HUES48 (cell line): Measurements from ENCODE around the gene SLFN14.

ENCODE experiments used
- H3K27ac ChIP-seq: one replicate; pipeline ENCODE4 v1.7.0; 2013; ENCODE audit warnings: low read depth, low read length, inconsistent platforms
- H3K27me3 ChIP-seq: 2 replicates; pipeline ENCODE4 v1.6.1; 2013; ENCODE audit warnings: mild to moderate bottlenecking, low read length; ENCODE audit not compliant: control insufficient read depth, insufficient read depth
- H3K36me3 ChIP-seq: 2 replicates; pipeline ENCODE4 v1.6.1; 2013; ENCODE audit warnings: low read length; ENCODE audit not compliant: control insufficient read depth, insufficient read depth
- H3K4me1 ChIP-seq: 2 replicates; pipeline ENCODE4 v1.6.1; 2013; ENCODE audit warnings: mild to moderate bottlenecking, low read length; ENCODE audit not compliant: control insufficient read depth, insufficient read depth
- H3K4me3 ChIP-seq: 2 replicates; pipeline ENCODE4 v1.5.1; 2013; ENCODE audit warnings: mild to moderate bottlenecking, low read depth, low read length
- H3K9ac ChIP-seq: 2 replicates; pipeline ENCODE4 v1.6.1; 2013; ENCODE audit warnings: mild to moderate bottlenecking, low read depth, low read length, moderate library complexity
- H3K9me3 ChIP-seq: 2 replicates; pipeline ENCODE4 v1.6.1; 2013; ENCODE audit warnings: low read length; ENCODE audit not compliant: control insufficient read depth, insufficient read depth

The SLFN14 gene

DNA sequence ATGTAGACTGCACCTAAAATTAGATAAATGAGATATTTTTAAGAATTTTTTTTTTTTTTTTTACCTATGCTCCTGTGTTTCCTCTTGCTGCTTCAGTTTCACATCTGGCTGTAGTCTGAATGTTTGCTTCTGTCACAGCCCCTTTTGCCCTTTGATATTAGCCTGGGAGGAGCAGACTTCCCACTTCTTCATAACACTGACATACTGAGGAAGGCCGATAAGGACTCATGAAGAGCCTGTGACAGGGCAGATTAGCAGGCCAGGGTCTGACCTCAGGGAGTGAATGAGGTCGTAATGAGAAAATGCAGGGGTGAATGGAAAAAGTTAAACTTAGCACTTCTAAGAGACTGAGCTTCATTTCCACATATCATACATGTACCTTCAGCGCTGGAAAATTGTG is at the start of gene SLFN14:
Gene SLFN14, minus strand, starts transcription at position 117 of the 400 bp plus-strand sequence. CDS start 2,757 bp downstream, outside the sequence.
- Histone ChIP-seq H3K4me1 (no peaks in the 10 kb centered on the region), H3K27me3 (no peaks in the 10 kb centered on the region), H3K27ac (no peak within 1 kb of the TSS), H3K36me3 (no peaks in the 10 kb centered on the region), H3K9me3 (no peaks in the 10 kb centered on the region), H3K9ac (no peak within 1 kb of the TSS), H3K4me3 (no peak within 1 kb of the TSS)

DNA sequence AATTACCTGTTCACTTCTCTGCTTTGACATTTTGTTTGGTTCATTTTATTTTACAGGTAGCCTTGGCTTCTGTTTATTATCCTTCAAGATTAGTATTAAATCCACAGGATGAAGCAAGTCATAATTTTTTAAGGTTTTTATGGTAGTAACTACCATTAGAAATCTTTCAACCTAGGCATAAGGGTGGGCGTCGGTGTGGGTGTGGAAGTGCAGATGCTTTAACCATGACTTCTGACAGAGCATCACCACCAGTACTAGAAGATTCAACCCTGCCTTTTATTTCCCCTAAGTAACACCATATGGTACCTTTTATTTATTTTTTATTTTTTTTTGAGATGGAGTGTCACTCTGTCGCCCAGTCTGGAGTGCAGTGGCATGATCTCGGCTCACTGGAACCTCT is 49.2 kb upstream of the SLFN14 start:
- Histone ChIP-seq H3K27me3 (no peaks in the 10 kb centered on the region), H3K4me3 (no peak overlapping the region), H3K27ac (no peak overlapping the region), H3K9ac (no peak overlapping the region), H3K36me3 (peaks cover 81% of the 10 kb centered on the region), H3K4me1 (no peaks in the 10 kb centered on the region), H3K9me3 (no peaks in the 10 kb centered on the region)

DNA sequence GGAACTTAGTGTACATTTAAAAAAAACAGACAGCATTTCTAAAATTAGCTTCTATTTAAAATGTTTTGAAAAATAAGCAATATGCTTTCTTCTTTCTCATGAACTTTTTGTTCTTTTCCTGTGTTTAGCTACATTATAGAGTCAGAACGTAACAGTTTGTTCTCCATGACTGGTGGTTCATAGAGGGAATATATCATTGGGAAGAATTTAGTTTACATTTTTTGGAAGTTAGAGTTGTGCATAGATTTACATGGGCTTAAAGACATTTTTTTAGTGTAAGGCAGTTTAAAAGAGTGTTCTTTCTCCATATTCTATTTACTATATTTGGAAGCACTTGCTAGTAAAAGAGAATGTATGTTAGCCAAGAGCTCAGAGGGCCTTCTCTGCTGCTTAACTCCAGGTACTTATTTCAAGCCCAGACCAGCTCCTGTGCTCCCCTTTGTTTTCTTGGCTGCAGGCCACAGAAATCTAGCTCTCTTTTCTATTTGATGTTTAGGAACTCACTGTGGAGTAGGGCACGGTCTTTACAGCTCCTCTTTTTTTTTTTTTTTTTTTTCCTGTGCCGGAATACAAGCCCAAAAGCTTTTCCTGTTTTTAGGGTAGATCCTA is 46.7 kb upstream of the SLFN14 start:
- no peaks in the 10 kb centered on the region for H3K27me3 ChIP-seq
- no peak overlapping the region for H3K4me3 ChIP-seq
- H3K36me3 ChIP-seq: peaks cover 87% of the 10 kb centered on the region
- H3K9me3 ChIP-seq: no peaks in the 10 kb centered on the region
- H3K27ac ChIP-seq: no peak overlapping the region
- no peaks in the 10 kb centered on the region for H3K4me1 ChIP-seq
- H3K9ac ChIP-seq: no peak overlapping the region

GRCh38 chr17:35605678-35606077 is 45.1 kb upstream of the SLFN14 start:
- H3K9ac ChIP-seq: no peak overlapping the region
- no peaks in the 10 kb centered on the region for H3K4me1 ChIP-seq
- H3K36me3 ChIP-seq: peaks cover 89% of the 10 kb centered on the region
- H3K4me3 ChIP-seq: no peak overlapping the region
- no peaks in the 10 kb centered on the region for H3K9me3 ChIP-seq
- no peak overlapping the region for H3K27ac ChIP-seq
- no peaks in the 10 kb centered on the region for H3K27me3 ChIP-seq

GRCh38 chr17:35603674-35604073 is 43.1 kb upstream of the SLFN14 start:
- H3K9me3 ChIP-seq: no peaks in the 10 kb centered on the region
- peaks cover 93% of the 10 kb centered on the region for H3K36me3 ChIP-seq
- H3K27ac ChIP-seq: no peak overlapping the region
- H3K27me3 ChIP-seq: no peaks in the 10 kb centered on the region
- H3K4me3 ChIP-seq: no peak overlapping the region
- H3K9ac ChIP-seq: no peak overlapping the region
- no peaks in the 10 kb centered on the region for H3K4me1 ChIP-seq

- Histone ChIP-seq H3K4me1 (no peaks in the 10 kb centered on the region), H3K9me3 (no peaks in the 10 kb centered on the region), H3K27me3 (no peaks in the 10 kb centered on the region), H3K27ac (no peak overlapping the region), H3K4me3 (no peak overlapping the region), H3K36me3 (peaks cover 84% of the 10 kb centered on the region), H3K9ac (no peak overlapping the region)
Observed at GRCh38 chr17:35597604-35598003, 37.0 kb upstream of the SLFN14 start.

DNA sequence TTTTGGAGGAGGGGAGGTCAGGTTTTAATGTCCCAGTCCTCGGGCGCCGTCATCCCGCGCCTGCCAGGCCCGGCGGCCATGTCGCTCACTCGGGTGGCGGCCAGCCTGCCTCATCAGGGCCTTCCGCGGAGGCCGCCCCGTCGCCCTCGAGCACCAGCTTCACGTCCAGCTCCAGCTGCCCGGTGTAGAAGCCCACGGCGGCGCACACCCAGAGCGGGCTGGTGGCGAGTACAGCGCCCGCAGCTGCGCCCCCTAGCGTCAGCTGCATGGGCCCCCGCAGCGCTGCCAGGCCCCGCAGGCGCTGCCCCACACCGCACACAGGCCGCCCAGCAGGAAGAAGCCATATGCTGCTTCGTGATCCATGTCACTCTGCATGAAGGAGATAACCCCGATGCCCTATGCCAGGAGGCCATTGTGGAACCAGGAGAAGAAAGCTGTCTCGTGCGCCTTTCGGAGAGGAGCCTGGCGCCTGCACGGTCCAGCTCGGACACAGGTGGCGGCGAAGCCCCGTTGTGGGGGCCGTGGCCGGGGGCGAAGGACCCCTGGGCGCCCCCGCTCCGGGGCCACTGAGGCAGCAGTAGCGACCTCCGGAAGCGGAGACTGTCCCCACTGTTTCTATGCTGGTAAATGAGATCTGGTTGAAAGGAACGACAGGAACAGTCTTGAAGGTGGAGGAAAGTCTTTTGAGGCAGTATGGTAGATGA is 36.1 kb upstream of the SLFN14 start:
- Histone ChIP-seq H3K9ac (no peak overlapping the region), H3K4me3 (no peak overlapping the region), H3K9me3 (no peaks in the 10 kb centered on the region), H3K4me1 (no peaks in the 10 kb centered on the region), H3K27ac (no peak overlapping the region), H3K27me3 (no peaks in the 10 kb centered on the region), H3K36me3 (peaks cover 75% of the 10 kb centered on the region)

DNA sequence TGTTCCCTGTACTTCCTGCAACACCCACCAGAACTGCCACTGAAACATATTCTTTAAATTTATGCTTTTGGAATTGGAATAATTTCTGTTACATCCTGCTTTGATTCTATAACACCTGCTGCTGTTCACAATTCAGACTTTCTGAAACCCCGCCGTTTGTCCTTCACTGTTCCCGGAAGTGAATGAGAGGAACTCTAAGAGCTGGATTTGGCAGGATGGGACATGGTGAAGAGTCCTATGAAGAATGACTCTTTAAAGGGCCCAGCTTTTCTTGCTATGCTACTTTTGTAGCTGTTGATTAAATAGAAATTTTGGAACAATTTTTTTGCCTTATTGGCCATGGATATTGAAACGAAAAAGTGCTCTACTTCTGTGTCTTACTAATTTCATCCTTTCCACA is 35.5 kb upstream of the SLFN14 start:
- Histone ChIP-seq H3K36me3 (peaks cover 71% of the 10 kb centered on the region), H3K4me3 (no peak overlapping the region), H3K27me3 (no peaks in the 10 kb centered on the region), H3K4me1 (no peaks in the 10 kb centered on the region), H3K9ac (no peak overlapping the region), H3K27ac (no peak overlapping the region), H3K9me3 (no peaks in the 10 kb centered on the region)

DNA sequence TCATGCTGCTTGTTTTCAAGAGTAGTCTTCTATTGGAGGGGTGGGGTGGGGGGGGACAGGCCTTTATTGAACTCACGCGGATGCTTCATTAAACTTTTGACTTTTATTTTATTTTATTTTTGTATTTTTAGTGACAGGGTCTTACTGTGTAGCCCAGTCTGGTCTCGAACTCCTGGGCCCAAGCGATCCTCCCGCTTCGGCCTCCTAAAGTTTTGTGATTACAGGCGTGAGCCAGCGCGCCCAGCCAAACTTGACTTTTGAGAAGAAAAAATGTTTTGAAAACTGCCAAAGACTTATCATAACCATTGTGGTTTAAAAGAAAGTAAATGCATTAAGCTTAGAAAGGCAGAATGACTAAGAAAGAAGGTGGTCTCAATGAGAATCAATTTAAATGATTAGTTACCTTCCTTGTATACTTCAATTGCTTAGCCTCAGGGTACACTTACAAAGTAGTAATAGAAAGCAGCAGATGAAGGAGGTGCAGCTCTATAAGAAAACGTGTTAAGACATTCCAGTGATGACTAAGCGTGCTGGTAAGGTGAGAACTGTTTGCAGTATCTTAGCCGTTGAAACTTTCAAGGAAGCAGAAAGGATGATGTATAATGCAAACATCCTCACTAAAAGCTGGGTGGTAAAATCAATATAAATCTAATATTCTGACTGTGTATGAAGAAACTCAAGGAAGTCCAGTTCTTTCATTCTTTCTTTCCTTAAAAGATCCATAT is 27.7 kb upstream of the SLFN14 start:
- H3K9ac ChIP-seq: peak overlapping the region; percentile 86
- H3K4me1 ChIP-seq: peaks cover 21% of the 10 kb centered on the region
- H3K9me3 ChIP-seq: no peaks in the 10 kb centered on the region
- H3K4me3 ChIP-seq: peak overlapping the region; percentile 85
- H3K36me3 ChIP-seq: no peaks in the 10 kb centered on the region
- peak overlapping the region; percentile 95 for H3K27ac ChIP-seq
- H3K27me3 ChIP-seq: no peaks in the 10 kb centered on the region

DNA sequence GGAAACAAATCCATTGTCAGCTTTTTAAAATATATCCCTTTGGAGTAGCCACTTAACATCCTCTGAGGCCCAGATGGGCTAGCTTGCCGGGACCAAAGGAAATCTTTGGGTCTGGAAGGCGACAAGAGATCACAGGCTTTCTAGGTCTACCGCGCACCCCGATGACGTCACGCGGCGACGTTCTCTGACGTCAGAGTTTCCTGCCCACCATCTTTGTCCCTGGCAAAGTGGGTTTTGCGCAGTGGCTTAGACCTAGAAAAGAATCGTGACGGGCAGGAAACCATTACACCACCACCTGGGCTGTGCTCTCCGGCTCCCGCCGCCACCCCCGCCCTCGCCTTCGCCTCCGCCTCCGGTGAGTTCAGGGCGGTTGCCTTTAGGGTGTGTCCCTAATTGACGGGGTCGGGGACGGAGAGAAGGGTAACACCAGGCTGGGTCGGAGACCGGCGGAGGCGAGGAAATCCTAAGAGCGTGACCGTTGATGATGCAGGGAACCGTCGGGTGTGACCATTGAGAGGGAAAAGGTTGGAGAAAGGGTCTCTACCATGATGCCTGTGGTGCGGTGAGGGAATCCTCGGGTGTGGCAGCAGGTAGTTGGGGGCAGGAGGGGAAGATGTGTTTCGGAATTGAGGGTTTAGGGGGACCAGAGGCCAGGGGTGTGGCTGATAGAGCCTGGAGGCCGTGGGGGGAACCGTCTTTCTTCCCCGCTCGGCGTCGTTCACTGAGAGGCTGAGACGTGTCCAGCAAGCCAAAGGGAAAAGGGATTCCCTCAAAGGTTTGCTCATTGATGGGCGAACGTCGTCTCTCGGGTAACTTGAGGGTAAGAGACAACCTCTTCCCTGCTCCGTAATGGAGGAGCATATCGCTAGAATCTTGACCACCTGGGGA is 26.7 kb upstream of the SLFN14 start, which contains the start of gene AP2B1:
Gene AP2B1, plus strand, starts transcription at position 249 of the 888 bp plus-strand sequence. CDS start 6,709 bp downstream, outside the sequence.
- Histone ChIP-seq H3K27ac (peak within 1 kb of the TSS; percentile 95), H3K27me3 (no peaks in the 10 kb centered on the region), H3K9ac (peak within 1 kb of the TSS; percentile 86), H3K4me3 (peak within 1 kb of the TSS; percentile 85), H3K4me1 (peaks cover 21% of the 10 kb centered on the region), H3K36me3 (no peaks in the 10 kb centered on the region), H3K9me3 (no peaks in the 10 kb centered on the region)
